H1 (cell line): ENCODE measurements around the gene ZNF556. TPM values are rescaled to one million over a fixed set of nuclear protein-coding genes. Genes with fewer than 3 reads are reported as not detected.
A peak's percentile ranks its signal among the peaks of the same experiment; 100 is the strongest.

Experiments
- CHD2 ChIP-seq: IDR thresholded peaks from 2 replicates; pipeline ENCODE4 v1.6.1; 2012; ENCODE audit warnings: low read length, improper control_type of control experiment
- CREB1 ChIP-seq: IDR thresholded peaks from 2 replicates; pipeline ENCODE4 v1.6.1; 2012; ENCODE audit warnings: inconsistent platforms
- CTBP2 ChIP-seq: IDR thresholded peaks from 2 replicates; pipeline ENCODE4 v1.7.0; 2011; ENCODE audit warnings: borderline replicate concordance, mild to moderate bottlenecking, moderate library complexity, mixed read lengths, low read length; ENCODE audit not compliant: insufficient read depth, insufficient read length
- GABPA ChIP-seq: IDR thresholded peaks from 2 replicates; pipeline ENCODE4 v1.6.1; 2011; ENCODE audit warnings: mild to moderate bottlenecking, low read length, moderate library complexity, borderline replicate concordance; ENCODE audit not compliant: insufficient read depth
- JUND ChIP-seq: IDR thresholded peaks from 2 replicates; pipeline ENCODE4 v1.6.1; 2011; ENCODE audit warnings: mild to moderate bottlenecking, improper control_type of control experiment, low read length
- KDM4A ChIP-seq: IDR thresholded peaks from one replicate; pipeline ENCODE4 v1.7.1; 2012; ENCODE audit warnings: low read depth, mild to moderate bottlenecking, moderate library complexity, low read length, inconsistent platforms; ENCODE audit not compliant: severe bottlenecking
- MAFK ChIP-seq: IDR thresholded peaks from 2 replicates; pipeline ENCODE4 v1.6.1; 2012; ENCODE audit warnings: low read depth, mild to moderate bottlenecking, improper control_type of control experiment, low read length
- NANOG ChIP-seq: IDR thresholded peaks from 2 replicates; pipeline ENCODE4 v1.6.1; 2011; ENCODE audit warnings: low read length, low read depth, mild to moderate bottlenecking, inconsistent platforms; ENCODE audit not compliant: insufficient read depth, poor library complexity, severe bottlenecking
- PHF8 ChIP-seq: fragments of 200-600 bp; sonication (generic); conservative IDR thresholded peaks from 2 replicates; pipeline ENCODE4 v1.7.1; 2012; ENCODE audit warnings: low read depth, mild to moderate bottlenecking, inconsistent platforms, low read length, moderate library complexity
- POLR2AphosphoS5 ChIP-seq: IDR thresholded peaks from 2 replicates; pipeline ENCODE4 v1.6.1; 2011; ENCODE audit warnings: low read depth, low read length
- RAD21 ChIP-seq, 2 experiments: IDR thresholded peaks in 1 of 2; conservative IDR thresholded peaks in 1 of 2; 2 replicates each; pipeline ENCODE4 v1.6.1; 2011; ENCODE audit warnings: low read depth in 2 of 2, low read length in 2 of 2, improper control_type of control experiment in 1 of 2, inconsistent platforms in 1 of 2, mild to moderate bottlenecking in 1 of 2, moderate library complexity in 1 of 2
- SP1 ChIP-seq: IDR thresholded peaks from 2 replicates; pipeline ENCODE4 v1.6.1; 2011; ENCODE audit warnings: low read depth, low read length
- SP2 ChIP-seq: IDR thresholded peaks from 2 replicates; pipeline ENCODE4 v1.6.1; 2012; ENCODE audit warnings: mild to moderate bottlenecking, low read length, inconsistent platforms
- SUZ12 ChIP-seq: fragments of 200-600 bp; sonication (generic); IDR thresholded peaks from 2 replicates; pipeline ENCODE4 v1.6.1; 2012; ENCODE audit warnings: mild to moderate bottlenecking, inconsistent platforms, low read length, moderate library complexity, mixed read lengths
- YY1 ChIP-seq: IDR thresholded peaks from 2 replicates; pipeline ENCODE4 v1.6.1; 2011; ENCODE audit warnings: low read depth, mild to moderate bottlenecking, low read length
- polyA plus RNA-seq, 7 experiments: library from polyadenylated mRNA; depleted of rRNA in 3 of 7; stranded (reverse) in 5 of 7; unstranded in 2 of 7; fragments of >200 nt in 5 of 7; fragments of 200-250 nt in 2 of 7; gene quantifications; 1 replicate in 5 of 7; 2 replicates in 1 of 7; 4 replicates in 1 of 7; pipeline versions ENCODE4 v1.2.1 to v1.2.3, GENCODE V29; 2011 to 2013; ENCODE audit warnings: missing spikeins in 2 of 7, mixed read lengths in 2 of 7
- total RNA-seq: library from RNA; stranded (reverse); fragmentation: NEBNext Ultra II Directional; extraction: Animal tissue kit (Norgen Biotek cat#: 25700); gene quantifications from 2 replicates; pipeline ENCODE4 v1.2.1, GENCODE V29; 2021
- TF ChIP-seq, protein P1 (sequence below): IDR thresholded peaks from 2 replicates; pipeline ENCODE4 v1.6.1; 2011; ENCODE audit warnings: low read depth, mild to moderate bottlenecking, low read length; ENCODE audit not compliant: insufficient read depth
- TF ChIP-seq, protein P2 (sequence below): IDR thresholded peaks from 2 replicates; pipeline ENCODE4 v1.6.1; 2012; ENCODE audit warnings: inconsistent platforms
- TF ChIP-seq, protein P3 (sequence below): IDR thresholded peaks from 2 replicates; pipeline ENCODE4 v1.6.1; 2011; ENCODE audit warnings: low read length, improper control_type of control experiment

The ZNF556 gene
- total and polyA plus RNA-seq, 2 of the 8 experiments (the other 6 are each of a cell fraction or from before 2014, with no cell fraction given), result not detected

DNA sequence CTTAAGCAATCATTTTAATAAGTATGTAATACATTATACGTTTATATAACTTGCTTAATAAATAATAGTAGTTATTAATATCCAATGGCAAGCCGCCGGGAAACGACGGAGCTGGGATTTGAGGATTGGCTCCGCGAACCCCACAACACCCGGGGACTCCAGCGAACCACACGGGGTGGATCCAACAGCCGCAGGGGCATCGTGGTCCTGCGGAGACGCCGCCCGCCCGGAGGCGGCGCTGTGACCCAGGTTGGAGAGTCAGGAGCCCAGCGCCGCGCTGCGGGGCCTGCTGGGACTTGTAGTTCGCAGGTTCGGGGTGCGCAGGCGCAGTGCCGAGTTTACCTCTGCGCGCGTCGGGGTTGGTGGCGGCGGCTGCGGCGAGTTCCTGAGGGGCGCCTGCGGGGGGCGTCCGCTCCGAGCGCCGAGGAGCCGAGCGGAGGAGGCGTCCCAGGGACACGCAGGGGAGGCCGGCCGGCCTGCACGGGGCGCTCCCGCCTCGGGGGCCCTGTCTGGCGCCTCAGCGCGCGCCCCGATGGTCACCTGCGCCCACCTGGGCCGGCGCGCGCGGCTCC is 47.5 kb upstream of the ZNF556 start, which contains the start of gene ZNF554 (continued):
- no peak; the same call in 1 of the 2 replicates for TF ChIP-seq GABPA
- TF ChIP-seq PHF8, result peak; percentile 59; the same call in 1 of the 2 replicates
- TF ChIP-seq, protein P1, sequence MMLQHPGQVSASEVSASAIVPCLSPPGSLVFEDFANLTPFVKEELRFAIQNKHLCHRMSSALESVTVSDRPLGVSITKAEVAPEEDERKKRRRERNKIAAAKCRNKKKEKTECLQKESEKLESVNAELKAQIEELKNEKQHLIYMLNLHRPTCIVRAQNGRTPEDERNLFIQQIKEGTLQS, result peak; percentile 88
- no peak for TF ChIP-seq MAFK
- TF ChIP-seq NANOG, result no peak
- peak; percentile 84 for TF ChIP-seq CREB1
- peak; percentile 80 for TF ChIP-seq SP1
- TF ChIP-seq JUND, result 0 out of 2 replicates have a peak, but pooled peaks have one; percentile 11
- no peak for TF ChIP-seq POLR2AphosphoS5
- TF ChIP-seq, protein P2, sequence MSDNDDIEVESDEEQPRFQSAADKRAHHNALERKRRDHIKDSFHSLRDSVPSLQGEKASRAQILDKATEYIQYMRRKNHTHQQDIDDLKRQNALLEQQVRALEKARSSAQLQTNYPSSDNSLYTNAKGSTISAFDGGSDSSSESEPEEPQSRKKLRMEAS, result peak; percentile 74
- TF ChIP-seq SP2, result peak; percentile 41; the same call in 1 of the 2 replicates
- TF ChIP-seq CTBP2, result peak; percentile 42
- no peak for TF ChIP-seq SUZ12
- TF ChIP-seq RAD21 (IDR thresholded peaks at IDR 0.05 in 1 of 2, conservative IDR thresholded peaks at IDR 0.05 in 1 of 2; ENCODE audit: low read depth in 2 of 2, low read length in 2 of 2), result peak; percentile 38 to 59; a peak in 3 of 4 replicates
- TF ChIP-seq, protein P3, sequence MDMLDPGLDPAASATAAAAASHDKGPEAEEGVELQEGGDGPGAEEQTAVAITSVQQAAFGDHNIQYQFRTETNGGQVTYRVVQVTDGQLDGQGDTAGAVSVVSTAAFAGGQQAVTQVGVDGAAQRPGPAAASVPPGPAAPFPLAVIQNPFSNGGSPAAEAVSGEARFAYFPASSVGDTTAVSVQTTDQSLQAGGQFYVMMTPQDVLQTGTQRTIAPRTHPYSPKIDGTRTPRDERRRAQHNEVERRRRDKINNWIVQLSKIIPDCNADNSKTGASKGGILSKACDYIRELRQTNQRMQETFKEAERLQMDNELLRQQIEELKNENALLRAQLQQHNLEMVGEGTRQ, result no peak
- TF ChIP-seq CHD2, result peak; percentile 39; the same call in 1 of the 2 replicates
- peak; percentile 70; the same call in 1 of the 2 replicates for TF ChIP-seq YY1
- peak; percentile 86 for TF ChIP-seq KDM4A
